ENCODE results near the gene PDCL3.

Gene PDCL3

DNA sequence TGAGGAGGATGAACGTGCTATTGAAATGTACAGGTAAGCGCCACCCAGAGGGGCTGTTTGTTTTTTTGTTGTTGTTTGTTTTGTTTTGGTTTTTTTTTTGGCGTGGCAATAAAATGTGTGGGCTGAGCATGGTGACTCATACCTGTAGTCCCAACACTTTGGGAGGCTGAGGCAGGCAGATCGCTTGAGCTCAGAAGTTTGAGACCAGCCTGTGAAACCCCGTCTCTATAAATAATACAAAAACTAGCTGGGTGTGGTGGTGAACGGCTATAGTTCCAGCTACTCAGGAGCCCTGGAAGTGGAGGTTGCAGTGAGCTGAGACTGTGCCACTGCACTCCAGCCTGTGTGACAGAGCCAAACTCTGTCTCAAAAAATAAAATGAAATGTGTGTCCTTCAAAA, 6.2 kb downstream of the PDCL3 start:
- H3K4me3 ChIP-seq (ENCODE audit: low read depth, low read length) = no peak overlapping the region
- DNase-seq (ENCODE audit: low read depth, low spot score) = no peak
- TF ChIP-seq, protein P1, sequence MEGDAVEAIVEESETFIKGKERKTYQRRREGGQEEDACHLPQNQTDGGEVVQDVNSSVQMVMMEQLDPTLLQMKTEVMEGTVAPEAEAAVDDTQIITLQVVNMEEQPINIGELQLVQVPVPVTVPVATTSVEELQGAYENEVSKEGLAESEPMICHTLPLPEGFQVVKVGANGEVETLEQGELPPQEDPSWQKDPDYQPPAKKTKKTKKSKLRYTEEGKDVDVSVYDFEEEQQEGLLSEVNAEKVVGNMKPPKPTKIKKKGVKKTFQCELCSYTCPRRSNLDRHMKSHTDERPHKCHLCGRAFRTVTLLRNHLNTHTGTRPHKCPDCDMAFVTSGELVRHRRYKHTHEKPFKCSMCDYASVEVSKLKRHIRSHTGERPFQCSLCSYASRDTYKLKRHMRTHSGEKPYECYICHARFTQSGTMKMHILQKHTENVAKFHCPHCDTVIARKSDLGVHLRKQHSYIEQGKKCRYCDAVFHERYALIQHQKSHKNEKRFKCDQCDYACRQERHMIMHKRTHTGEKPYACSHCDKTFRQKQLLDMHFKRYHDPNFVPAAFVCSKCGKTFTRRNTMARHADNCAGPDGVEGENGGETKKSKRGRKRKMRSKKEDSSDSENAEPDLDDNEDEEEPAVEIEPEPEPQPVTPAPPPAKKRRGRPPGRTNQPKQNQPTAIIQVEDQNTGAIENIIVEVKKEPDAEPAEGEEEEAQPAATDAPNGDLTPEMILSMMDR (IDR thresholded peaks at IDR 0.05; ENCODE audit: low read depth, low read length) = no peak
- in situ Hi-C loops (cut with HindIII; ENCODE audit: low sequenced_read_pairs) = no loop called here

- in situ Hi-C loops (cut with HindIII; ENCODE audit: low sequenced_read_pairs) = no loop called here
- no peak for DNase-seq (ENCODE audit: low read depth, low spot score)
- TF ChIP-seq, protein P1 (IDR thresholded peaks at IDR 0.05; ENCODE audit: low read depth, low read length) = no peak
- H3K4me3 ChIP-seq (ENCODE audit: low read depth, low read length) = no peak overlapping the region
These were observed 8.9 kb downstream of the PDCL3 start for GRCh38 chr2:100571668-100572067.

- in situ Hi-C loops (cut with HindIII; ENCODE audit: low sequenced_read_pairs) = no loop called here
- no peak overlapping the region for H3K4me3 ChIP-seq (ENCODE audit: low read depth, low read length)
- DNase-seq (ENCODE audit: low read depth, low spot score) = no peak
- TF ChIP-seq, protein P1 (IDR thresholded peaks at IDR 0.05; ENCODE audit: low read depth, low read length) = no peak
These were observed 15.0 kb downstream of the PDCL3 start for GRCh38 chr2:100577777-100578176.

DNA sequence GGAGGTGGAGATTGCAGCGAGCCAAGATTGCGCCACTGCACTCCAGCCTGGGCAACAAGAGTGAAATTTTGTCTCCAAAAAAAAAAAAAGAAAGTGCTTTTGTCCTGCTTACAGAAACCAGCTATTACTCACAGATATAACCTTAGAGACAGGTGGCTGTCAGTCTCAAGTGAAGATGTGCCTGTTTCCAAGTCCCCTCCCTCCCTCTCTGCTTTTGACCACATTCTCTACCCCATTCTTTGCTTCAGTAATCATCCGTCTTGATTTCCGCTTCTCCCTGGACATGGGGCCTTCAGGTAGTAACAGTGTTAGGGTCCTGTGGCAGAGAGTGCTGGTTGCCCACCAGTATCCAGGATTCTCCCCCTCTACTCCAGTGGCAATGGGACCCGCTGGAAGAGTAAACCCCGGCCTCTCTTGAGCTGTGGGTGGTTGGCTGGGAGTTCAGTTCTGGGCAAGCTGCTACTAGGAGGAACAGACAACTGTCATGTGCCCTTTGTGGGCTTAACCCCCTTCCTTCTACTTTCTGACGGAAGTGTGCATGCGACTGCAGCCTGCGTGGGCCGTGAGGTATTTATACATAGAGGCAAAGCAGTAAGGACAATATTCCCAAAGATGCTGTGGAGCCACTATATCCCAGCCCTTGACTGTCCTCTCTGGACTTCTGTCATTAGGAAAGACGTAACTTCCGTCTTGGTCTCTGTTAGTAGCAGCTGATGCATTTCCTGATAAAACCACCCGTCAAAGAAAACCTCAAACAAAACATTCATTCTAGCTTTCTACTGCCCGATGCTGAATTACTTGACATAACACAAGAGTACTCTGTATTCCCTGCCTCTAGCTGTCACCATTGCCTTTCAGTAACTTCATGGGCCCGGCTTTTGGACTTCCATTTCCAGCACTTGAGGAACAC, 17.8 kb downstream of the PDCL3 start:
- no peak overlapping the region for H3K4me3 ChIP-seq (ENCODE audit: low read depth, low read length)

GRCh38 chr2:100581277-100581612, 18.5 kb downstream of the PDCL3 start:
- in situ Hi-C loops (cut with HindIII; ENCODE audit: low sequenced_read_pairs) = no loop called here
- no peak for DNase-seq (ENCODE audit: low read depth, low spot score)
- TF ChIP-seq, protein P1 (IDR thresholded peaks at IDR 0.05; ENCODE audit: low read depth, low read length) = no peak
- H3K4me3 ChIP-seq (ENCODE audit: low read depth, low read length) = no peak overlapping the region

More for the DNA sequence above, 17.8 kb downstream of the PDCL3 start:
- in situ Hi-C loops (cut with HindIII; ENCODE audit: low sequenced_read_pairs) = no loop called here
- TF ChIP-seq, protein P1 (IDR thresholded peaks at IDR 0.05; ENCODE audit: low read depth, low read length) = no peak
- DNase-seq (ENCODE audit: low read depth, low spot score) = no peak

DNA sequence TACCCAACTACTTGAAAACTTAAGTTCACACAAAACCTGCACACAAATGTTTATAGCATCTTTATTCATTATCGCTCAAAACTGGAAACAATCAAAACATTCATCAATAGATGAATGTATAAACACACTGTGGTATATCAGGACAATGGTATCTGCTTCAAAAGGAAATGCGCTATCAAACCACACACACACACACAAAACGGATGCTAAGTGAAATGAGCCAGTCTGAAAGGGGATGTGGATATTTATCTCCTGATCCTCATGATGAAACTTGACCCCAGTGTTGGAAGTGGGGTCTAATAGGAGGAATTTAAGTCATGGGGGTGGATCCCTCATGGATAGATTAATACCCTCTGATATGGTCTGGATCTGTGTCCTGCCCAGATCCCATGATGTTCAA, 22.0 kb downstream of the PDCL3 start:
- no peak overlapping the region for H3K4me3 ChIP-seq (ENCODE audit: low read depth, low read length)
- TF ChIP-seq, protein P1 (IDR thresholded peaks at IDR 0.05; ENCODE audit: low read depth, low read length) = no peak
- no peak for DNase-seq (ENCODE audit: low read depth, low spot score)
- in situ Hi-C loops (cut with HindIII; ENCODE audit: low sequenced_read_pairs) = no loop called here
